Neural progenitor cell (in vitro differentiated cells): ENCODE measurements around the gene CAMSAP1.

ENCODE experiments used
- CTCF ChIP-seq: fragments of 200-600 bp; sonication (generic); IDR thresholded peaks from 2 replicates; pipeline ENCODE4 v1.5.1; 2017; ENCODE audit warnings: antibody characterized with exemption, mild to moderate bottlenecking
- EZH2 ChIP-seq: fragments of 200-600 bp; sonication (generic); IDR thresholded peaks from 2 replicates; pipeline ENCODE4 v1.6.1; 2017; ENCODE audit warnings: antibody characterized with exemption, mild to moderate bottlenecking, moderate library complexity
- EZH2phosphoT487 ChIP-seq: fragments of 200-600 bp; sonication (generic); IDR thresholded peaks from 2 replicates; pipeline ENCODE4 v1.6.1; 2017; ENCODE audit warnings: antibody characterized with exemption

DNA sequence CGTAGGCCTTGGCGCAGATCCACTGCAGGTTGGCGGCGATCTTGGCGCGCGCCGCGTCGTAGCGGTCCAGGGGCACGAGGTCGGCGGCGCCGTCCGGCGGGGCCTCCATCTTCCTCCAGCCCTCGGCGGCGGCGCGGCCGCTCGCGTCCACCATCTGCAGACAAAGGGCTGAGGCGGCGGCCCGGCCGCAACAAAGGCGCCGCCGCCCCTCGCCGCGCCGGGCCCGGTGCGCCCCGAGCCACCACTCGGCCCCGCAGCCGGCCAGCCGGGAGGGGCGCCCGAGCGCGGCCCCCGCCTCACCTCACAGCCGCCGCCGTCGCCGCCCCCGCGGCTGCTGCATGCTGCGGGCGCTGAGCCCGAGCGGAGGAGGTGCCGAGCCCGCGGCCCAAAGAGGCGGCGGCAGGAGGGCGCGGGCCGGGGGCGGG lies 328 bp downstream of the CAMSAP1 start:
- no peak for TF ChIP-seq CTCF
- no peak for TF ChIP-seq EZH2phosphoT487
- no peak for TF ChIP-seq EZH2
